Endothelial cell of umbilical vein (primary cell): ENCODE data around the gene SPON1. TPM values are rescaled to one million over a fixed set of nuclear protein-coding genes. Genes with fewer than 3 reads are reported as not detected.

Source experiments
- Bru-seq: library from RNA; stranded (reverse); fragments of 400-500 nt; gene quantifications from one replicate; lab custom pipeline; 2021; lab: Mats Ljungman, UMichigan
- BruChase-seq, 2 experiments: library from RNA; stranded (reverse); fragments of 400-500 nt; gene quantifications; one replicate each; lab custom pipeline; 2021; lab: Mats Ljungman, UMichigan
- BruUV-seq: library from RNA; stranded (reverse); fragments of 400-500 nt; replicated peaks from 2 replicates; lab custom pipeline; 2021; lab: Mats Ljungman, UMichigan
- CTCF ChIA-PET: fragments of 300-600, 350-600 bp; sonication (Branson Sonifier 250); formaldehyde crosslinking; loops from one replicate; lab custom pipeline; 2021; ENCODE audit warnings: antibody characterized with exemption, inconsistent platforms; lab: Charles Lee
- POLR2A ChIA-PET: fragments of 300-600, 350-600 bp; sonication (Branson Sonifier 250); formaldehyde crosslinking; loops from one replicate; lab custom pipeline; 2021; ENCODE audit warnings: antibody characterized with exemption, inconsistent platforms; lab: Charles Lee
- DNase-seq: peaks from one replicate; pipeline ENCODE4 v3.0.0-alpha.2; 2011; ENCODE audit warnings: low read depth, low spot score
- FAIRE-seq: peaks from 2 replicates; lab custom pipeline; 2011; peaks lifted over from hg19 to GRCh38; lab: Jason Lieb, UNC
- H2AFZ ChIP-seq: 2 replicates; pipeline ENCODE4 v1.6.0; 2012; ENCODE audit warnings: low read depth, low read length, control low read depth, inconsistent platforms
- H3K27ac ChIP-seq: 2 replicates; pipeline ENCODE4 v1.5.1; 2011; ENCODE audit warnings: low read depth, mild to moderate bottlenecking, control low read depth, low read length, moderate library complexity; ENCODE audit not compliant: insufficient read depth
- H3K27me3 ChIP-seq, 2 experiments: 2 replicates each; pipeline versions ENCODE4 v1.6.0 to v1.6.1; 2011; ENCODE audit warnings: low read length in 2 of 2, mixed read lengths in 1 of 2; ENCODE audit not compliant: control insufficient read depth in 2 of 2, insufficient read depth in 2 of 2
- H3K36me3 ChIP-seq, 2 experiments: 2 replicates in 1 of 2; 3 replicates in 1 of 2; pipeline ENCODE4 v1.5.1; 2011; ENCODE audit warnings: low read length in 2 of 2, mild to moderate bottlenecking in 1 of 2, moderate library complexity in 1 of 2; ENCODE audit not compliant: control insufficient read depth in 2 of 2, insufficient read depth in 2 of 2; ENCODE audit errors: extremely low read depth in 1 of 2
- H3K4me1 ChIP-seq: 3 replicates; pipeline ENCODE4 v1.5.1; 2011; ENCODE audit warnings: mild to moderate bottlenecking, low read length; ENCODE audit not compliant: control insufficient read depth, insufficient read depth; ENCODE audit errors: extremely low read depth
- H3K4me2 ChIP-seq: 2 replicates; pipeline ENCODE4 v1.6.1; 2011; ENCODE audit warnings: low read length, control low read depth, mixed read lengths; ENCODE audit not compliant: insufficient read depth
- H3K4me3 ChIP-seq, 3 experiments: fragments of 200-600 bp in 1 of 3; sonication (generic), shearing (Covaris generic) in 1 of 3; replicated peaks in 1 of 3; 2 replicates each; pipeline ENCODE4 v1.5.1; 2011 to 2016; ENCODE audit warnings: control low read depth in 3 of 3, low read length in 3 of 3, mild to moderate bottlenecking in 2 of 3, inconsistent platforms in 1 of 3, low read depth in 1 of 3, moderate library complexity in 1 of 3; ENCODE audit not compliant: insufficient read depth in 1 of 3
- H3K79me2 ChIP-seq: 2 replicates; pipeline ENCODE4 v1.6.0; 2012; ENCODE audit warnings: low read length, inconsistent platforms; ENCODE audit not compliant: control insufficient read depth, insufficient read depth
- H3K9ac ChIP-seq: replicated peaks from 2 replicates; pipeline ENCODE3; 2011; ENCODE audit warnings: low read length, control low read depth; ENCODE audit not compliant: insufficient read depth; ENCODE audit errors: extremely low read depth
- H3K9me1 ChIP-seq: replicated peaks from 3 replicates; pipeline ENCODE4 v1.6.0; 2011; ENCODE audit warnings: mild to moderate bottlenecking, low read length; ENCODE audit not compliant: control insufficient read depth, insufficient read depth; ENCODE audit errors: extremely low read depth
- H3K9me3 ChIP-seq: replicated peaks from 2 replicates; pipeline ENCODE4 v1.5.1; 2012; ENCODE audit warnings: low read length, inconsistent platforms; ENCODE audit not compliant: control insufficient read depth, insufficient read depth
- H4K20me1 ChIP-seq: replicated peaks from 2 replicates; pipeline ENCODE3; 2011; ENCODE audit warnings: mild to moderate bottlenecking, low read length; ENCODE audit not compliant: control insufficient read depth, insufficient read depth; ENCODE audit errors: extremely low read depth
- CTCF ChIP-seq, 2 donors: IDR thresholded peaks; 1 replicate in 1 of 2; 2 replicates in 1 of 2; pipeline ENCODE4 v1.5.1; 2011; ENCODE audit warnings: low read length in 2 of 2, mild to moderate bottlenecking in 2 of 2, moderate library complexity in 2 of 2, control low read depth in 1 of 2, inconsistent platforms in 1 of 2, low read depth in 1 of 2; ENCODE audit not compliant: insufficient read depth in 1 of 2; ENCODE audit errors: extremely low read depth in 1 of 2
- EZH2 ChIP-seq: IDR thresholded peaks from 2 replicates; pipeline ENCODE4 v1.6.1; 2012; ENCODE audit warnings: borderline replicate concordance, low read depth, mild to moderate bottlenecking, moderate library complexity, low read length, inconsistent platforms; ENCODE audit not compliant: severe bottlenecking
- FOS ChIP-seq: IDR thresholded peaks from 2 replicates; pipeline ENCODE4 v1.6.1; 2011; ENCODE audit warnings: mild to moderate bottlenecking, low read length, moderate library complexity, borderline replicate concordance; ENCODE audit not compliant: insufficient read depth
- GATA2 ChIP-seq: IDR thresholded peaks from 2 replicates; pipeline ENCODE4 v1.7.0; 2011; ENCODE audit warnings: low read depth, mild to moderate bottlenecking, moderate library complexity, mixed read lengths, low read length; ENCODE audit not compliant: insufficient read length, insufficient read depth
- JUN ChIP-seq: IDR thresholded peaks from 2 replicates; pipeline ENCODE4 v1.6.1; 2011; ENCODE audit warnings: borderline replicate concordance, low read depth; ENCODE audit not compliant: insufficient read length, insufficient read depth
- MAX ChIP-seq: IDR thresholded peaks from 2 replicates; pipeline ENCODE4 v1.6.1; 2011; ENCODE audit not compliant: insufficient read depth, insufficient read length
- MYC ChIP-seq: IDR thresholded peaks from one replicate; pipeline ENCODE4 v1.6.1; 2011; ENCODE audit warnings: mild to moderate bottlenecking, low read depth, low read length
- POLR2A ChIP-seq: IDR thresholded peaks from 2 replicates; pipeline ENCODE4 v1.6.1; 2012; ENCODE audit warnings: low read depth, mild to moderate bottlenecking, control low read depth, low read length
- POLR2AphosphoS5 ChIP-seq: IDR thresholded peaks from 2 replicates; pipeline ENCODE4 v1.6.1; 2012; ENCODE audit warnings: low read depth, mild to moderate bottlenecking, control low read depth, low read length, moderate library complexity; ENCODE audit not compliant: insufficient read depth
- dilution Hi-C: fragments of 300-500 bp; cut with MboI; formaldehyde crosslinking; loops from one replicate; pipeline ENCODE4 v1.15.0; 2019; ENCODE audit warnings: low sequenced_read_pairs; ENCODE audit not compliant: extremely low pct_ligation_motif_present
- intact Hi-C: fragments of 100-400 bp; cut with micrococcal nuclease; formaldehyde crosslinking; loops from one replicate; pipeline ENCODE4 v1.10.0; 2022
- long read RNA-seq: library from polyadenylated mRNA; stranded (forward); transcript quantifications from one replicate; pipeline ENCODE4 v2.0.0, GENCODE V29; 2021
- polyA minus RNA-seq, 3 experiments: library from RNA; depleted of rRNA, polyadenylated mRNA; stranded (reverse); fragments of >200 nt; gene quantifications; 1 replicate in 1 of 3; 2 replicates in 2 of 3; pipeline ENCODE4 v1.2.3, GENCODE V29; 2011
- polyA plus RNA-seq, 4 experiments: library from polyadenylated mRNA; depleted of rRNA in 3 of 4; stranded (reverse) in 3 of 4; unstranded in 1 of 4; fragments of >200 nt; gene quantifications; 2 replicates each; pipeline versions ENCODE4 v1.2.1 to v1.2.3, GENCODE V29; 2011 to 2012; ENCODE audit warnings: missing spikeins in 1 of 4
- total RNA-seq: library from RNA; stranded (reverse); gene quantifications from 2 replicates; pipeline ENCODE4 v1.2.3, GENCODE V29; 2021

The SPON1 gene
- 0.31 TPM in 1 of 2 replicates, not detected in the other for total RNA-seq
- not detected in 2 replicates for polyA plus RNA-seq
- not detected in 2 replicates for polyA plus RNA-seq (2011; cell fraction: cytosol; rRNA removed)
- not detected in 2 replicates for polyA plus RNA-seq (2011; cell fraction: nucleus; rRNA removed)
- polyA plus RNA-seq (2012) = 1.0 and 1.7 TPM in 2 replicates
- polyA minus RNA-seq = not detected in 2 replicates
- polyA minus RNA-seq (2011; cell fraction: cytosol; rRNA and poly(A)+ RNA removed) = not detected
- polyA minus RNA-seq (2011; cell fraction: nucleus; rRNA and poly(A)+ RNA removed) = not detected in 2 replicates
- Bru-seq, nascent RNA = percentile 6 among the genes with signal in this experiment
- BruChase-seq, experiment 1, labeled RNA remaining after a 6-hour chase = percentile 1 among the genes with signal in this experiment
- not detected for BruChase-seq, experiment 2, labeled RNA remaining after a 2-hour chase
- long read RNA-seq, partial matches to known transcripts = 0 of 6 reads
- long read RNA-seq, other reads (novel, unspliced or antisense) = 6 of 6 reads

GRCh38 chr11:13962562-13963168 lies at the start of gene SPON1:
TSS of gene SPON1 (plus strand) at chr11:13962723. CDS start at chr11:13962905, 182 bp downstream.
- H3K9ac ChIP-seq = no peak within 1 kb of the TSS
- FAIRE-seq (no peak), DNase-seq (peak; percentile 15)
- no peaks in the 10 kb centered on the region for H3K4me1 ChIP-seq
- no peaks in the 10 kb centered on the region for H3K9me1 ChIP-seq
- H4K20me1 ChIP-seq = no peaks in the 10 kb centered on the region
- no peak within 1 kb of the TSS for H3K4me2 ChIP-seq
- TF ChIP-seq JUN = no peak
- TF ChIP-seq EZH2 = peak; percentile 94
- H3K79me2 ChIP-seq = no peaks in the 10 kb centered on the region
- BruUV-seq = no TSS peak
- intact Hi-C loops (no loop called here), dilution Hi-C loops (no loop called here)
- no peaks in the 10 kb centered on the region for H3K36me3 ChIP-seq
- ChIA-PET CTCF (interaction anchor here (0.6 to 0.8 kb wide), 2 partner anchors 16 to 190 kb away, joined by 3 to 4 read pairs; no protein-coding TSS in a partner anchor), POLR2A (no interaction called here)
- no peak within 1 kb of the TSS for H3K4me3 ChIP-seq
- H2AFZ ChIP-seq = no peak within 1 kb of the TSS
- no peaks in the 10 kb centered on the region for H3K9me3 ChIP-seq
- H3K27ac ChIP-seq = no peak within 1 kb of the TSS
- peaks cover 67 to 91% of the 10 kb centered on the region in 2 experiments for H3K27me3 ChIP-seq

- H4K20me1 ChIP-seq = no peaks in the 10 kb centered on the region
- no peak overlapping the region for H3K27ac ChIP-seq
- TF ChIP-seq MAX (no peak), POLR2A (no peak), FOS (no peak), EZH2 (no peak), GATA2 (no peak), CTCF (IDR thresholded peaks at IDR 0.05; ENCODE audit: extremely low read depth in 1 of 2, insufficient read depth in 1 of 2, low read depth in 1 of 2, low read length in 2 of 2) (no peak), POLR2AphosphoS5 (no peak), MYC (no peak), JUN (no peak)
- peaks cover 10 to 34% of the 10 kb centered on the region in 2 experiments for H3K27me3 ChIP-seq
- no peaks in the 10 kb centered on the region for H3K4me1 ChIP-seq
- no peak for DNase-seq
- ChIA-PET POLR2A (no interaction called here), CTCF (no interaction called here)
- H3K4me3 ChIP-seq = no peak overlapping the region
- no peak overlapping the region for H2AFZ ChIP-seq
- H3K36me3 ChIP-seq = no peaks in the 10 kb centered on the region
- FAIRE-seq = no peak
- dilution Hi-C loops = no loop called here
- H3K9ac ChIP-seq = no peak overlapping the region
- no peaks in the 10 kb centered on the region for H3K79me2 ChIP-seq
- no peaks in the 10 kb centered on the region for H3K9me1 ChIP-seq
- H3K9me3 ChIP-seq = no peaks in the 10 kb centered on the region
- no peak overlapping the region for H3K4me2 ChIP-seq
- intact Hi-C loops = no loop called here
- BruUV-seq = no TSS peak
These were observed 45.3 kb upstream of the SPON1 start for GRCh38 chr11:13917264-13917663.
